Esophagus muscularis mucosa (tissue), 4 donors: ENCODE data around the gene PROX1. TPM values are rescaled to one million over a fixed set of nuclear protein-coding genes. Genes with fewer than 3 reads are reported as not detected.
A peak's percentile ranks its signal among the peaks of the same experiment; 100 is the strongest.

Experiments used
- DNase-seq: peaks from one replicate; pipeline ENCODE4 v3.0.0-alpha.2; 2017; ENCODE audit errors: extremely low spot score
- H3K27ac ChIP-seq, 4 donors: fragments of 200-600 bp; sonication (generic); replicated peaks in 1 of 4; 1 replicate in 3 of 4; 2 replicates in 1 of 4; pipeline ENCODE4 v1.5.1; 2016 to 2019; ENCODE audit warnings: mild to moderate bottlenecking in 1 of 4
- H3K27me3 ChIP-seq, 4 donors: fragments of 200-600 bp; sonication (generic); one replicate each; pipeline versions ENCODE4 v1.5.1 to v1.6.0; 2016 to 2019
- H3K36me3 ChIP-seq, 4 donors: fragments of 200-600 bp; sonication (generic); one replicate each; pipeline ENCODE4 v1.5.1; 2016 to 2019
- H3K4me1 ChIP-seq, 4 donors: fragments of 200-600 bp; sonication (generic); one replicate each; pipeline ENCODE4 v1.5.1; 2016 to 2019
- H3K4me3 ChIP-seq, 4 donors: fragments of 200-600 bp; sonication (generic); 1 replicate in 2 of 4; 2 replicates in 2 of 4; pipeline ENCODE4 v1.5.1; 2016 to 2019; ENCODE audit warnings: mild to moderate bottlenecking in 4 of 4, moderate library complexity in 1 of 4
- H3K9me3 ChIP-seq, 4 donors: fragments of 200-600 bp; sonication (generic); 1 replicate in 3 of 4; 2 replicates in 1 of 4; pipeline ENCODE4 v1.5.1; 2016 to 2019
- EP300 ChIP-seq: sonication (generic); formaldehyde crosslinking; IDR thresholded peaks from one replicate; pipeline ENCODE4 v1.6.1; 2017; ENCODE audit warnings: antibody characterized with exemption
- POLR2A ChIP-seq: fragments of 450-650 bp; IDR thresholded peaks from one replicate; pipeline ENCODE4 v1.6.1; 2017; ENCODE audit warnings: antibody characterized with exemption, moderate library complexity, mild to moderate bottlenecking, low read depth
- POLR2AphosphoS5 ChIP-seq, 2 donors: sonication (generic); formaldehyde crosslinking; IDR thresholded peaks; one replicate each; pipeline ENCODE4 v1.6.1; 2017; ENCODE audit warnings: antibody characterized with exemption in 2 of 2
- WGBS: methylation state at CpG from one replicate; pipeline ENCODE4 v1.1.5; 2018; 5-methylcytosine and 5-hydroxymethylcytosine counted together
- intact Hi-C: fragments of 100-400 bp; cut with DNase I; formaldehyde crosslinking; loops from one replicate; pipeline ENCODE4 v1.15.1; 2023
- total RNA-seq, 4 donors: library from RNA; depleted of rRNA; stranded (reverse); fragments of >200 nt; gene quantifications; one replicate each; pipeline versions ENCODE4 v1.1.0 to v1.2.1, GENCODE V29; 2016
- TF ChIP-seq, protein P1 (sequence below), 3 experiments: fragments of 200-600 bp in 2 of 3; fragments of 450-650 bp in 1 of 3; sonication (generic) in 2 of 3; IDR thresholded peaks; one replicate each; pipeline ENCODE4 v1.5.1; 2017 to 2019; ENCODE audit warnings: antibody characterized with exemption in 3 of 3, mild to moderate bottlenecking in 2 of 3, moderate library complexity in 1 of 3

PROX1 gene
- total RNA-seq, 4 donors from 2014 or later = 2.0 to 5.3 (median 2.5) TPM

DNA sequence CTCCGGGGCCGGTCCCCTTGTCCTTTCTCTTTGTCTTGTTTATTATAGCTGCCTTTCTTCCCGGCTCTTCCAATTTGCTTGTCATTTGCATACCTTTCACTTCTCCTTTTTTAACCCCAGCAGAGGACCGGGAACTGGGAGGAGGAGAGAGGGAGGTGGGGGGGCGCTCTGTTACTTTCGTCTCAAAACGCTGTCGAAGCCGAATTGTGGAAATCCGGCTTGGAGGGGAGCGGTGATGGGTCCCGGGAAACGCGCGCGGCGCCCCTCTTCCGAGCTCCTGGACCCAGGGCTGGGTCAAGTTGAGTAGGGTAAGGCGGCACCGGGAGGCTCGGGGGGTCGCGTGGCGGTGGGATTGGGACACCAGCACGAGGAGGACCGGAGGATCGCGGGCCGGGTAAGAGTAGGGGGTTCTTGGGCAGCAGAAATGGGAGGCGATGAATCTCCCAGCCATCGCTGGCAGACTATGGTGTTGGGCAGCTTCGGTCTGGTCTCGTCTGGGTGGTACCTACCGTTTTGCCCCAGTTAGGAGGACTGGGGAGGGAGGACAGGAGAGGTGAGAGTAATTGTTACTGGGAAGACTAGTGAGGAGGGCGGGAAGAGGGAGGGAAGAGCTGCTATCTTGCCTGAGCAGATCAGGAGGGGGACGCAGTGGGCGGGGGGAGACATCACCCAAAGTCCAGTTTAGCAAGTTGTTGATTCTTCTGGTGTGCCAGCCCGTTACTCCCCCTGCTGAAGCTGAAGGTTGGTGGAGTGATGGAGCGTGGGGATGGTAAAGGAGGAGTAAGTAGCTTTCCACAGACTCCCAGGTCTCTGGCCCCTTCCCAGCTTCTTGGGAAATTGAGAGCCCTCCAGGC, 1.5 kb downstream of the PROX1 start:
- no peaks in the 10 kb centered on the region for H3K36me3 ChIP-seq
- DNase-seq = no peak
- H3K9me3 ChIP-seq = no peaks in the 10 kb centered on the region
- TF ChIP-seq POLR2A (no peak), POLR2AphosphoS5 (IDR thresholded peaks at IDR 0.05) (no peak), EP300 (no peak)
- TF ChIP-seq, protein P1, sequence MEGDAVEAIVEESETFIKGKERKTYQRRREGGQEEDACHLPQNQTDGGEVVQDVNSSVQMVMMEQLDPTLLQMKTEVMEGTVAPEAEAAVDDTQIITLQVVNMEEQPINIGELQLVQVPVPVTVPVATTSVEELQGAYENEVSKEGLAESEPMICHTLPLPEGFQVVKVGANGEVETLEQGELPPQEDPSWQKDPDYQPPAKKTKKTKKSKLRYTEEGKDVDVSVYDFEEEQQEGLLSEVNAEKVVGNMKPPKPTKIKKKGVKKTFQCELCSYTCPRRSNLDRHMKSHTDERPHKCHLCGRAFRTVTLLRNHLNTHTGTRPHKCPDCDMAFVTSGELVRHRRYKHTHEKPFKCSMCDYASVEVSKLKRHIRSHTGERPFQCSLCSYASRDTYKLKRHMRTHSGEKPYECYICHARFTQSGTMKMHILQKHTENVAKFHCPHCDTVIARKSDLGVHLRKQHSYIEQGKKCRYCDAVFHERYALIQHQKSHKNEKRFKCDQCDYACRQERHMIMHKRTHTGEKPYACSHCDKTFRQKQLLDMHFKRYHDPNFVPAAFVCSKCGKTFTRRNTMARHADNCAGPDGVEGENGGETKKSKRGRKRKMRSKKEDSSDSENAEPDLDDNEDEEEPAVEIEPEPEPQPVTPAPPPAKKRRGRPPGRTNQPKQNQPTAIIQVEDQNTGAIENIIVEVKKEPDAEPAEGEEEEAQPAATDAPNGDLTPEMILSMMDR (IDR thresholded peaks at IDR 0.05) = no peak
- H3K27ac ChIP-seq = peak overlapping the region in 3 of 4 donors; percentile 75 to 84 (median 76)
- H3K4me1 ChIP-seq = peaks cover 15 to 46% (median 42%) of the 10 kb centered on the region in 4 donors
- intact Hi-C loops = no loop called here
- 3% methylated on average over 22 of the region's 39 CpGs for WGBS
- H3K4me3 ChIP-seq = peak overlapping the region; percentile 65 to 69 (median 68)
- H3K27me3 ChIP-seq = peaks cover 0 to 73% (median 31%) of the 10 kb centered on the region in 4 donors

DNA sequence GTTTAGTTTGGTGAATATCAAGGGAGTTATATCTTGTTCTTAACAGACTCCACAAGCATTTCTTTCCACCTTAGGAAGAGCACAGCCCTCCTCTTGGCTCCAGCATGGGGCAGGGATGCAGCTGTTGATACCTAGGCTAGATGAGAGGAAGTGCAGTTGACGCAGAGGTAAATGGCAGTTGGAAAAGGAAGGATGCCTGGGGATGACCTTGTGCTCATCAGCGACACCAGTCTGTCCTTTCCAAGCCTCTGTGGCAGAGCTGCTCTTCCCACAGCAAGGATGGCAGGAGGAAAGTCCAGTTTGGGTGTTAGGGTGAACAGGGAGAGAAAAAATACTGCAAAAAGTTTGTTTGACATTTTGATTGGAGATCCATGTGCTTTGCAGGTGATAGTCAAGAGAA, 6.2 kb downstream of the PROX1 start:
- H3K36me3 ChIP-seq = no peaks in the 10 kb centered on the region
- H3K4me3 ChIP-seq = no peak overlapping the region
- 64% methylated on average over 2 of the region's 2 CpGs for WGBS
- H3K9me3 ChIP-seq = no peaks in the 10 kb centered on the region
- H3K27ac ChIP-seq = no peak overlapping the region
- peak; percentile 86 for DNase-seq
- peaks cover 7 to 11% (median 8%) of the 10 kb centered on the region in 4 donors for H3K4me1 ChIP-seq
- peaks cover 0 to 45% (median 7%) of the 10 kb centered on the region in 4 donors for H3K27me3 ChIP-seq
- intact Hi-C loops = no loop called here
- no peak for TF ChIP-seq EP300
- TF ChIP-seq, protein P1 (IDR thresholded peaks at IDR 0.05) = no peak
- no peak for TF ChIP-seq POLR2A
- no peak for TF ChIP-seq POLR2AphosphoS5 (IDR thresholded peaks at IDR 0.05)

DNA sequence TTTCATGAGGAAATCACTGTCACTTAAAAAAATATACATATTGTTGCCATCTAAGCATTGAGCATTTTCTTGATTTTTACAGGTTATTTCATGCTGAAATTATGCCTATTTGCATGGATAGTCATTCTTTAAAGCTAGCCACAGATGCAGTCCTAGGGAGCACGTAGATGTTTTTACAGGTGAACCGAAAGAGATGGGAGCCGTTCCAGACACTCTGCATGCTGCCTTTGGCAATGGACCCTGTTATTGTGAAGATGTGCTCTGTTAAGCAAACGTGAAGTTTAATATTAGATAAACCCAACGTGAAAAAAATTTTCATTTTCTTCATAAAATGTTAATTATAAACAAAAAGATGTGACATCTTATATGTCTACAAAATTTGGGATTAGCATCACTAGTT, 7.1 kb downstream of the PROX1 start:
- Histone ChIP-seq H3K27ac (no peak overlapping the region), H3K4me1 (peaks cover 0 to 1% (median 0%) of the 10 kb centered on the region in 4 donors), H3K9me3 (no peaks in the 10 kb centered on the region), H3K4me3 (no peak overlapping the region), H3K27me3 (peaks cover 0 to 36% (median 4%) of the 10 kb centered on the region in 4 donors), H3K36me3 (no peaks in the 10 kb centered on the region)
- no peak for DNase-seq
- WGBS = 76% methylated on average over 5 of the region's 5 CpGs
- intact Hi-C loops = no loop called here
- TF ChIP-seq POLR2A = no peak
- no peak for TF ChIP-seq EP300
- TF ChIP-seq, protein P1 (IDR thresholded peaks at IDR 0.05) = no peak
- no peak for TF ChIP-seq POLR2AphosphoS5 (IDR thresholded peaks at IDR 0.05)

DNA sequence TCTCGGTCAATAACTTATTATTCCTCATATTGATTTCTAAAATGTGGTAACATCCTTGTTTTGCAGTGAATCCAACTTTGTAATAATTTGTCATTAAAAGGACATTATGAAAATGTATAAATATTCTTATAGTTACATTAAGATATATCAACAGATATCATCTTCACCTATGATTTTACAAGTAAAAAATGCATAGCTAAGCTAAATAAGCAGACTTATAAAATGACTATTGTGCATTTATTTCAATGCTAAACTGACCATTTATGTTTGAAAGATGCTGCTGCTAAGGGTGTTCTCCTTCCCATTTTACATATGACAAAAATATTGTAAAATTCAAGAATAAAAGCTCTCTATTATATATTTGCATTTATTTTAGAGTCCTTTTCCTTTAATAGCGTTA, 7.8 kb downstream of the PROX1 start:
- TF ChIP-seq, protein P1 (IDR thresholded peaks at IDR 0.05) = no peak
- no peak for TF ChIP-seq POLR2AphosphoS5 (IDR thresholded peaks at IDR 0.05)
- TF ChIP-seq POLR2A = no peak
- no peak for TF ChIP-seq EP300
- Histone ChIP-seq H3K4me1 (no peaks in the 10 kb centered on the region), H3K27me3 (peaks cover 0 to 29% (median 4%) of the 10 kb centered on the region in 4 donors), H3K4me3 (no peak overlapping the region), H3K27ac (no peak overlapping the region), H3K9me3 (no peaks in the 10 kb centered on the region), H3K36me3 (no peaks in the 10 kb centered on the region)
- intact Hi-C loops = no loop called here
- no peak for DNase-seq
- WGBS = 77% methylated on average over 2 of the region's 2 CpGs
